Measurements from ENCODE around the gene RNF225. TPM values are rescaled to one million over a fixed set of nuclear protein-coding genes. Genes with fewer than 3 reads are reported as not detected.

Gene RNF225
- total RNA-seq, 1 donor from 2014 or later: 0.36 TPM

DNA sequence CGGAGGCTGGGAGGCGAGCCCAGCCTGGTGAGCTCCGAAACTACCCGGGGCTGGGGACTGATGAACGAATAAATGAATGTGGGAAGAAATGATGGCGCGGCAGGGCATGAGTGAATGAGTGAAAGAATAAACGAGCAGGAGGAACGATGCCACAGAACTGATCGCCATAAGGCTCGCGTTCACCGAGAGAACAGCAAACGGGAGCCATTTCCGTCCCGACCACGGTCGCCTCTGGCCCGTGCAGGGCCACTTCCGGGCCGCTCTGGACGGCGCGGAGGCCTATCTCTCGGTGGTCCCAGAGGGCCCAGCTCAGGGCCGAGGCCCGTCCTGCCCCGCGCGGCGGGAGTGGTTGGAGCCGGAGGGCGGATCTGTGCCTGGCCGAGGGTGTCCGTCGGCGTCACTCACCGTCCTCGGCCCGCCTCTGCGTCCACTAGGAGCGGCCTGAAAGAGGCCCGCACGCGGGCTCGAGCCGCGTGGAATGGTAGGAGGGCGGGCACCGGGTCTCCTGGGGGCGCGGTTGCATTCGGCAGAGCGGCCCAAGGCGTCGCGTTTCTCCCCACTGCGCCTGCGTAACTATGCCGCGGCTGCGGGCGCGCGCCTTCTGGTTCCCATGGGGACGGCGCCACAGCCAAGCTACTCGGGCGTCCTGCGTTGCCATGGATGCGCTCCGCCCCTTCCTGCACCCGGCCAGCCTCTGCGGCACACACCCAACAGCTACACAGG is 33.0 kb upstream of the RNF225 start, which contains the start of gene ZNF497:
ZNF497 (minus strand) TSS at position 480 of the 723 bp plus-strand sequence. CDS start 5,116 bp downstream, outside the sequence.
- peak within 1 kb of the TSS; percentile 90 for H3K27ac Mint-ChIP-seq (ENCODE audit: unreplicated experiment)
- DNase-seq (ENCODE audit: low read depth) (peak; percentile 87), FAIRE-seq (no peak)
- H3K9ac ChIP-seq (ENCODE audit: low read length): peak within 1 kb of the TSS; percentile 89
- no peaks in the 10 kb centered on the region for H3K79me2 ChIP-seq (ENCODE audit: insufficient read depth, low read length)
- peak within 1 kb of the TSS; percentile 71 for H3K4me3 ChIP-seq (ENCODE audit: insufficient read depth, low read depth, low read length)
- peak within 1 kb of the TSS; percentile 85 for H3K27ac ChIP-seq (ENCODE audit: low read depth, low read length)
- no peaks in the 10 kb centered on the region for H3K36me3 ChIP-seq (ENCODE audit: insufficient read depth, low read length)
- peaks cover 7% of the 10 kb centered on the region for H3K9me3 ChIP-seq (ENCODE audit: insufficient read depth, low read depth, low read length)
- no peaks in the 10 kb centered on the region for H3K27me3 Mint-ChIP-seq (ENCODE audit: low read depth, unreplicated experiment)
- no peak for TF ChIP-seq EZH2 (IDR thresholded peaks at IDR 0.05; ENCODE audit: insufficient read depth, low read length)
- TF ChIP-seq CTCF (IDR thresholded peaks at IDR 0.05; ENCODE audit: insufficient read depth, low read depth, low read length): no peak
- peak within 1 kb of the TSS; percentile 88 for H3K4me3 Mint-ChIP-seq (ENCODE audit: unreplicated experiment)
- peaks cover 4% of the 10 kb centered on the region for H3K4me1 ChIP-seq (ENCODE audit: insufficient read depth, low read length)
- H3K9me3 Mint-ChIP-seq (ENCODE audit: unreplicated experiment): no peaks in the 10 kb centered on the region
- H3K4me2 ChIP-seq (ENCODE audit: low read length): peak within 1 kb of the TSS; percentile 99
- no peaks in the 10 kb centered on the region for H4K20me1 ChIP-seq (ENCODE audit: insufficient read depth, low read length)
- peaks cover 8% of the 10 kb centered on the region for H3K36me3 Mint-ChIP-seq (ENCODE audit: low read depth, unreplicated experiment)
- peaks cover 4% of the 10 kb centered on the region for H3K4me1 Mint-ChIP-seq (ENCODE audit: low read depth, unreplicated experiment)
- no peaks in the 10 kb centered on the region for H3K27me3 ChIP-seq (ENCODE audit: insufficient read depth, low read length)
- peak within 1 kb of the TSS; percentile 97 for H2AFZ ChIP-seq (ENCODE audit: low read depth, low read length)

- TF ChIP-seq EZH2 (IDR thresholded peaks at IDR 0.05; ENCODE audit: insufficient read depth, low read length) (no peak), CTCF (IDR thresholded peaks at IDR 0.05; ENCODE audit: insufficient read depth, low read depth, low read length) (no peak)
- Mint-ChIP-seq H3K36me3 (ENCODE audit: low read depth, unreplicated experiment) (peaks cover 5% of the 10 kb centered on the region), H3K27me3 (ENCODE audit: low read depth, unreplicated experiment) (no peaks in the 10 kb centered on the region), H3K4me3 (ENCODE audit: unreplicated experiment) (no peak overlapping the region), H3K27ac (ENCODE audit: unreplicated experiment) (no peak overlapping the region), H3K9me3 (ENCODE audit: unreplicated experiment) (no peaks in the 10 kb centered on the region), H3K4me1 (ENCODE audit: low read depth, unreplicated experiment) (peaks cover 1% of the 10 kb centered on the region)
- H3K9me3 ChIP-seq (ENCODE audit: insufficient read depth, low read depth, low read length): peaks cover 3% of the 10 kb centered on the region
- FAIRE-seq (no peak), DNase-seq (ENCODE audit: low read depth) (no peak)
- no peak overlapping the region for H3K4me3 ChIP-seq (ENCODE audit: insufficient read depth, low read depth, low read length)
- H2AFZ ChIP-seq (ENCODE audit: low read depth, low read length): no peak overlapping the region
- no peak overlapping the region for H3K4me2 ChIP-seq (ENCODE audit: low read length)
- H3K36me3 ChIP-seq (ENCODE audit: insufficient read depth, low read length): no peaks in the 10 kb centered on the region
- peaks cover 4% of the 10 kb centered on the region for H3K4me1 ChIP-seq (ENCODE audit: insufficient read depth, low read length)
- no peak overlapping the region for H3K9ac ChIP-seq (ENCODE audit: low read length)
- H3K27me3 ChIP-seq (ENCODE audit: insufficient read depth, low read length): no peaks in the 10 kb centered on the region
- H4K20me1 ChIP-seq (ENCODE audit: insufficient read depth, low read length): no peaks in the 10 kb centered on the region
- no peaks in the 10 kb centered on the region for H3K79me2 ChIP-seq (ENCODE audit: insufficient read depth, low read length)
- H3K27ac ChIP-seq (ENCODE audit: low read depth, low read length): no peak overlapping the region
Observed at GRCh38 chr19:58364146-58364545, 31.3 kb upstream of the RNF225 start.
